ENCODE measurements around the gene XXYLT1.

XXYLT1 gene

GRCh38 chr3:195179776-195180489, 91.0 kb downstream of the XXYLT1 start:
- intact Hi-C loops (cut with micrococcal nuclease): no loop called here
- Mint-ChIP-seq H3K36me3 (ENCODE audit: low read depth) (peaks cover 59% of the 10 kb centered on the region), H3K4me3 (no peak overlapping the region), H3K27ac (peak overlapping the region; percentile 37), H3K9me3 (peaks cover 1% of the 10 kb centered on the region), H3K27me3 (peaks cover 7% of the 10 kb centered on the region), H3K4me1 (ENCODE audit: low read depth) (peaks cover 47% of the 10 kb centered on the region)

GRCh38 chr3:195178124-195178910, 92.6 kb downstream of the XXYLT1 start:
- intact Hi-C loops (cut with micrococcal nuclease): no loop called here
- peaks cover 7% of the 10 kb centered on the region for H3K27me3 Mint-ChIP-seq
- H3K27ac Mint-ChIP-seq: no peak overlapping the region
- peaks cover 8% of the 10 kb centered on the region for H3K9me3 Mint-ChIP-seq
- peaks cover 54% of the 10 kb centered on the region for H3K36me3 Mint-ChIP-seq (ENCODE audit: low read depth)
- peaks cover 49% of the 10 kb centered on the region for H3K4me1 Mint-ChIP-seq (ENCODE audit: low read depth)
- no peak overlapping the region for H3K4me3 Mint-ChIP-seq

GRCh38 chr3:195177422-195178123, 93.4 kb downstream of the XXYLT1 start:
- intact Hi-C loops (cut with micrococcal nuclease): no loop called here

GRCh38 chr3:195176776-195177175, 94.2 kb downstream of the XXYLT1 start:
- H3K4me3 Mint-ChIP-seq: no peak overlapping the region
- H3K36me3 Mint-ChIP-seq (ENCODE audit: low read depth): peaks cover 54% of the 10 kb centered on the region
- intact Hi-C loops (cut with micrococcal nuclease): no loop called here
- no peak overlapping the region for H3K27ac Mint-ChIP-seq
- peaks cover 8% of the 10 kb centered on the region for H3K9me3 Mint-ChIP-seq
- H3K27me3 Mint-ChIP-seq: peaks cover 7% of the 10 kb centered on the region
- peaks cover 63% of the 10 kb centered on the region for H3K4me1 Mint-ChIP-seq (ENCODE audit: low read depth)

More at GRCh38 chr3:195177422-195178123, 93.4 kb downstream of the XXYLT1 start:
- peaks cover 51% of the 10 kb centered on the region for H3K36me3 Mint-ChIP-seq (ENCODE audit: low read depth)
- H3K27me3 Mint-ChIP-seq: peaks cover 7% of the 10 kb centered on the region
- H3K4me1 Mint-ChIP-seq (ENCODE audit: low read depth): peaks cover 56% of the 10 kb centered on the region
- H3K4me3 Mint-ChIP-seq: no peak overlapping the region
- no peak overlapping the region for H3K27ac Mint-ChIP-seq
- H3K9me3 Mint-ChIP-seq: peaks cover 8% of the 10 kb centered on the region

- peak overlapping the region; percentile 8 for H3K27ac Mint-ChIP-seq
- peaks cover 7% of the 10 kb centered on the region for H3K27me3 Mint-ChIP-seq
- peaks cover 54% of the 10 kb centered on the region for H3K36me3 Mint-ChIP-seq (ENCODE audit: low read depth)
- intact Hi-C loops (cut with micrococcal nuclease): no loop called here
- H3K4me1 Mint-ChIP-seq (ENCODE audit: low read depth): peaks cover 67% of the 10 kb centered on the region
- H3K4me3 Mint-ChIP-seq: no peak overlapping the region
- H3K9me3 Mint-ChIP-seq: peaks cover 8% of the 10 kb centered on the region
These were observed 95.3 kb downstream of the XXYLT1 start for GRCh38 chr3:195175476-195176337.

GRCh38 chr3:195175076-195175475, 95.9 kb downstream of the XXYLT1 start:
- H3K4me3 Mint-ChIP-seq: no peak overlapping the region
- intact Hi-C loops (cut with micrococcal nuclease): no loop called here
- H3K9me3 Mint-ChIP-seq: peaks cover 8% of the 10 kb centered on the region
- H3K4me1 Mint-ChIP-seq (ENCODE audit: low read depth): peaks cover 62% of the 10 kb centered on the region
- H3K27me3 Mint-ChIP-seq: peaks cover 7% of the 10 kb centered on the region
- H3K36me3 Mint-ChIP-seq (ENCODE audit: low read depth): peaks cover 53% of the 10 kb centered on the region
- H3K27ac Mint-ChIP-seq: peak overlapping the region; percentile 8

GRCh38 chr3:195173657-195174056, 97.3 kb downstream of the XXYLT1 start:
- Mint-ChIP-seq H3K27ac (no peak overlapping the region), H3K4me3 (no peak overlapping the region), H3K9me3 (peaks cover 8% of the 10 kb centered on the region), H3K4me1 (ENCODE audit: low read depth) (peaks cover 48% of the 10 kb centered on the region), H3K36me3 (ENCODE audit: low read depth) (peaks cover 39% of the 10 kb centered on the region), H3K27me3 (peaks cover 5% of the 10 kb centered on the region)
- intact Hi-C loops (cut with micrococcal nuclease): no loop called here

- intact Hi-C loops (cut with micrococcal nuclease): no loop called here
- no peak overlapping the region for H3K4me3 Mint-ChIP-seq
- peaks cover 32% of the 10 kb centered on the region for H3K36me3 Mint-ChIP-seq (ENCODE audit: low read depth)
- H3K4me1 Mint-ChIP-seq (ENCODE audit: low read depth): peaks cover 41% of the 10 kb centered on the region
- H3K9me3 Mint-ChIP-seq: peaks cover 8% of the 10 kb centered on the region
- no peak overlapping the region for H3K27ac Mint-ChIP-seq
- H3K27me3 Mint-ChIP-seq: no peaks in the 10 kb centered on the region
These were observed 98.1 kb downstream of the XXYLT1 start for GRCh38 chr3:195172896-195173295.

- peaks cover 8% of the 10 kb centered on the region for H3K9me3 Mint-ChIP-seq
- intact Hi-C loops (cut with micrococcal nuclease): no loop called here
- no peak overlapping the region for H3K27ac Mint-ChIP-seq
- H3K27me3 Mint-ChIP-seq: no peaks in the 10 kb centered on the region
- no peak overlapping the region for H3K4me3 Mint-ChIP-seq
- peaks cover 29% of the 10 kb centered on the region for H3K36me3 Mint-ChIP-seq (ENCODE audit: low read depth)
- H3K4me1 Mint-ChIP-seq (ENCODE audit: low read depth): peaks cover 40% of the 10 kb centered on the region
These were observed 98.8 kb downstream of the XXYLT1 start for GRCh38 chr3:195172039-195172684.

GRCh38 chr3:195171093-195171873, 99.7 kb downstream of the XXYLT1 start:
- Mint-ChIP-seq H3K36me3 (ENCODE audit: low read depth) (peaks cover 23% of the 10 kb centered on the region), H3K27me3 (no peaks in the 10 kb centered on the region), H3K9me3 (peaks cover 8% of the 10 kb centered on the region), H3K4me3 (no peak overlapping the region), H3K27ac (no peak overlapping the region), H3K4me1 (ENCODE audit: low read depth) (peaks cover 48% of the 10 kb centered on the region)
- intact Hi-C loops (cut with micrococcal nuclease): no loop called here

GRCh38 chr3:195170496-195170895, 100.5 kb downstream of the XXYLT1 start:
- Mint-ChIP-seq H3K36me3 (ENCODE audit: low read depth) (peaks cover 17% of the 10 kb centered on the region), H3K4me3 (no peak overlapping the region), H3K27ac (no peak overlapping the region), H3K27me3 (no peaks in the 10 kb centered on the region), H3K9me3 (peaks cover 8% of the 10 kb centered on the region), H3K4me1 (ENCODE audit: low read depth) (peaks cover 54% of the 10 kb centered on the region)
- intact Hi-C loops (cut with micrococcal nuclease): no loop called here

GRCh38 chr3:195169011-195169649, 101.8 kb downstream of the XXYLT1 start:
- Mint-ChIP-seq H3K4me1 (ENCODE audit: low read depth) (peaks cover 56% of the 10 kb centered on the region), H3K9me3 (no peaks in the 10 kb centered on the region), H3K4me3 (no peak overlapping the region)

More at GRCh38 chr3:195169011-195169649, 101.8 kb downstream of the XXYLT1 start:
- Mint-ChIP-seq H3K27me3 (no peaks in the 10 kb centered on the region), H3K36me3 (ENCODE audit: low read depth) (peaks cover 9% of the 10 kb centered on the region), H3K27ac (no peak overlapping the region)
- intact Hi-C loops (cut with micrococcal nuclease): loop anchor here (10.0 kb wide), 1 partner anchor 56 kb away; no protein-coding TSS in a partner anchor
